GM13977 (cell line): ENCODE results near the gene SLIT1.

Experiments used
- DNase-seq: peaks from one replicate; pipeline ENCODE4 v3.0.0; 2012; ENCODE audit warnings: low spot score
- CTCF ChIP-seq: IDR thresholded peaks from 2 replicates; pipeline ENCODE4 v1.5.1; 2012; ENCODE audit warnings: mild to moderate bottlenecking, control low read depth; ENCODE audit not compliant: insufficient read depth; ENCODE audit errors: extremely low read depth, missing control alignments
- in situ Hi-C: fragments of 300-500 bp; cut with MboI; formaldehyde crosslinking; loops from one replicate; pipeline ENCODE4 v1.12.0; 2022; ENCODE audit warnings: low sequenced_read_pairs, low pct_unique_long_range_greater_than_20kb, mixed read lengths, inconsistent platforms; ENCODE audit not compliant: unreplicated experiment

The SLIT1 gene

GRCh38 chr10:97175586-97175985, 10.2 kb downstream of the SLIT1 start:
- in situ Hi-C loops: no loop called here
- no peak for DNase-seq
- no peak for TF ChIP-seq CTCF

- TF ChIP-seq CTCF: no peak
- DNase-seq: no peak
- in situ Hi-C loops: no loop called here
Observed at GRCh38 chr10:97174941-97175340, 10.8 kb downstream of the SLIT1 start.

- TF ChIP-seq CTCF: no peak
- no peak for DNase-seq
- in situ Hi-C loops: no loop called here
Observed at GRCh38 chr10:97174276-97174775, 11.4 kb downstream of the SLIT1 start.

GRCh38 chr10:97173036-97173435, 12.7 kb downstream of the SLIT1 start:
- no peak for DNase-seq
- TF ChIP-seq CTCF: no peak
- in situ Hi-C loops: no loop called here

GRCh38 chr10:97171001-97171400, 14.8 kb downstream of the SLIT1 start:
- no peak for DNase-seq
- in situ Hi-C loops: no loop called here
- TF ChIP-seq CTCF: no peak

- no peak for TF ChIP-seq CTCF
- no peak for DNase-seq
- in situ Hi-C loops: no loop called here
Observed at GRCh38 chr10:97169911-97170693, 15.7 kb downstream of the SLIT1 start.
